ENCODE data around the gene OPHN1.

The OPHN1 gene

GRCh38 chrX:68254738-68255645 is 178.3 kb downstream of the OPHN1 start:
- Histone ChIP-seq H3K79me1 (ENCODE audit: low read length) (no peaks in the 10 kb centered on the region), H3K4me2 (ENCODE audit: low read length) (no peak overlapping the region), H3K9ac (ENCODE audit: low read length) (no peak overlapping the region), H3K79me2 (ENCODE audit: control insufficient read depth, insufficient read depth, low read length, poor library complexity) (no peaks in the 10 kb centered on the region), H3K27ac (ENCODE audit: low read depth, low read length) (no peak overlapping the region), H4K91ac (ENCODE audit: low read depth, low read length) (no peak overlapping the region), H3K18ac (ENCODE audit: low read length) (no peak overlapping the region), H4K12ac (ENCODE audit: low read depth, low read length) (no peak overlapping the region), H3K36me3 (ENCODE audit: control insufficient read depth in 1 of 2, insufficient read depth in 2 of 2, low read length in 2 of 2) (no peaks in the 10 kb centered on the region), H3K23ac (ENCODE audit: low read length) (no peak overlapping the region), H2BK120ac (ENCODE audit: insufficient read depth, low read length, poor library complexity) (no peak overlapping the region), H4K8ac (ENCODE audit: low read depth, low read length) (no peak overlapping the region), H3K4ac (ENCODE audit: low read depth, low read length) (no peak overlapping the region), H2BK5ac (ENCODE audit: low read depth, low read length, poor library complexity) (no peak overlapping the region), H3K14ac (ENCODE audit: low read length) (no peak overlapping the region), H2AK5ac (ENCODE audit: low read length) (no peak overlapping the region), H3K4me3 (ENCODE audit: low read depth, low read length) (no peak overlapping the region), H2AFZ (ENCODE audit: insufficient read depth, low read length, poor library complexity) (no peak overlapping the region), H3K9me3 (ENCODE audit: insufficient read depth, low read depth, low read length) (no peaks in the 10 kb centered on the region), H3K4me1 (ENCODE audit: control insufficient read depth in 1 of 2, insufficient read depth in 2 of 2, low read length in 2 of 2) (no peaks in the 10 kb centered on the region), H3K27me3 (ENCODE audit: insufficient read depth, low read length) (no peaks in the 10 kb centered on the region), H2BK12ac (ENCODE audit: low read length) (no peak overlapping the region)
- DNase-seq: no peak
- WGBS (ENCODE audit: extremely low coverage, insufficient coverage, insufficient read length): no CpG with 5 or more reads among the region's 11 CpGs

GRCh38 chrX:68252664-68253063 is 180.6 kb downstream of the OPHN1 start:
- no peak overlapping the region for H3K4me3 ChIP-seq (ENCODE audit: low read depth, low read length)
- H3K14ac ChIP-seq (ENCODE audit: low read length): no peak overlapping the region

GRCh38 chrX:68249903-68250302 is 183.4 kb downstream of the OPHN1 start:
- H3K4me1 ChIP-seq (ENCODE audit: control insufficient read depth in 1 of 2, insufficient read depth in 2 of 2, low read length in 2 of 2): no peaks in the 10 kb centered on the region
- no peak overlapping the region for H2BK120ac ChIP-seq (ENCODE audit: insufficient read depth, low read length, poor library complexity)
- H2AK5ac ChIP-seq (ENCODE audit: low read length): no peak overlapping the region
- no peak for DNase-seq
- H3K14ac ChIP-seq (ENCODE audit: low read length): no peak overlapping the region
- no peak overlapping the region for H3K4ac ChIP-seq (ENCODE audit: low read depth, low read length)
- no peak overlapping the region for H3K23ac ChIP-seq (ENCODE audit: low read length)
- H2BK5ac ChIP-seq (ENCODE audit: low read depth, low read length, poor library complexity): no peak overlapping the region
- H3K9ac ChIP-seq (ENCODE audit: low read length): no peak overlapping the region
- no peak overlapping the region for H2AFZ ChIP-seq (ENCODE audit: insufficient read depth, low read length, poor library complexity)
- H4K12ac ChIP-seq (ENCODE audit: low read depth, low read length): no peak overlapping the region
- no peak overlapping the region for H2BK12ac ChIP-seq (ENCODE audit: low read length)
- H3K27me3 ChIP-seq (ENCODE audit: insufficient read depth, low read length): no peaks in the 10 kb centered on the region
- no peak overlapping the region for H4K91ac ChIP-seq (ENCODE audit: low read depth, low read length)
- H3K79me2 ChIP-seq (ENCODE audit: control insufficient read depth, insufficient read depth, low read length, poor library complexity): no peaks in the 10 kb centered on the region
- no peaks in the 10 kb centered on the region for H3K36me3 ChIP-seq (ENCODE audit: control insufficient read depth in 1 of 2, insufficient read depth in 2 of 2, low read length in 2 of 2)
- H3K79me1 ChIP-seq (ENCODE audit: low read length): no peaks in the 10 kb centered on the region
- no peak overlapping the region for H3K27ac ChIP-seq (ENCODE audit: low read depth, low read length)
- H3K18ac ChIP-seq (ENCODE audit: low read length): no peak overlapping the region
- no peak overlapping the region for H3K4me3 ChIP-seq (ENCODE audit: low read depth, low read length)
- no CpG with 5 or more reads among the region's 2 CpGs for WGBS (ENCODE audit: extremely low coverage, insufficient coverage, insufficient read length)
- no peaks in the 10 kb centered on the region for H3K9me3 ChIP-seq (ENCODE audit: insufficient read depth, low read depth, low read length)
- no peak overlapping the region for H3K4me2 ChIP-seq (ENCODE audit: low read length)
- no peak overlapping the region for H4K8ac ChIP-seq (ENCODE audit: low read depth, low read length)

More at GRCh38 chrX:68252664-68253063, 180.6 kb downstream of the OPHN1 start:
- Histone ChIP-seq H3K79me2 (ENCODE audit: control insufficient read depth, insufficient read depth, low read length, poor library complexity) (no peaks in the 10 kb centered on the region), H3K9ac (ENCODE audit: low read length) (no peak overlapping the region), H2BK120ac (ENCODE audit: insufficient read depth, low read length, poor library complexity) (no peak overlapping the region), H2AK5ac (ENCODE audit: low read length) (no peak overlapping the region), H4K8ac (ENCODE audit: low read depth, low read length) (no peak overlapping the region), H3K4ac (ENCODE audit: low read depth, low read length) (no peak overlapping the region), H3K27me3 (ENCODE audit: insufficient read depth, low read length) (no peaks in the 10 kb centered on the region), H3K4me1 (ENCODE audit: control insufficient read depth in 1 of 2, insufficient read depth in 2 of 2, low read length in 2 of 2) (no peaks in the 10 kb centered on the region), H3K9me3 (ENCODE audit: insufficient read depth, low read depth, low read length) (no peaks in the 10 kb centered on the region), H3K27ac (ENCODE audit: low read depth, low read length) (no peak overlapping the region), H2BK12ac (ENCODE audit: low read length) (no peak overlapping the region), H3K23ac (ENCODE audit: low read length) (no peak overlapping the region), H4K12ac (ENCODE audit: low read depth, low read length) (no peak overlapping the region), H2AFZ (ENCODE audit: insufficient read depth, low read length, poor library complexity) (no peak overlapping the region), H3K36me3 (ENCODE audit: control insufficient read depth in 1 of 2, insufficient read depth in 2 of 2, low read length in 2 of 2) (no peaks in the 10 kb centered on the region), H3K4me2 (ENCODE audit: low read length) (no peak overlapping the region), H4K91ac (ENCODE audit: low read depth, low read length) (no peak overlapping the region), H3K79me1 (ENCODE audit: low read length) (no peaks in the 10 kb centered on the region), H3K18ac (ENCODE audit: low read length) (no peak overlapping the region), H2BK5ac (ENCODE audit: low read depth, low read length, poor library complexity) (no peak overlapping the region)
- no CpG with 5 or more reads among the region's 2 CpGs for WGBS (ENCODE audit: extremely low coverage, insufficient coverage, insufficient read length)
- DNase-seq: no peak

- H2BK12ac ChIP-seq (ENCODE audit: low read length): no peak overlapping the region
- no peak overlapping the region for H3K4me2 ChIP-seq (ENCODE audit: low read length)
- no peak overlapping the region for H4K91ac ChIP-seq (ENCODE audit: low read depth, low read length)
- no peak overlapping the region for H3K4me3 ChIP-seq (ENCODE audit: low read depth, low read length)
- no peak overlapping the region for H3K9ac ChIP-seq (ENCODE audit: low read length)
- no peaks in the 10 kb centered on the region for H3K4me1 ChIP-seq (ENCODE audit: control insufficient read depth in 1 of 2, insufficient read depth in 2 of 2, low read length in 2 of 2)
- H2AFZ ChIP-seq (ENCODE audit: insufficient read depth, low read length, poor library complexity): no peak overlapping the region
- H2BK5ac ChIP-seq (ENCODE audit: low read depth, low read length, poor library complexity): no peak overlapping the region
- H3K9me3 ChIP-seq (ENCODE audit: insufficient read depth, low read depth, low read length): no peaks in the 10 kb centered on the region
- no peak overlapping the region for H4K12ac ChIP-seq (ENCODE audit: low read depth, low read length)
- WGBS (ENCODE audit: extremely low coverage, insufficient coverage, insufficient read length): no CpG with 5 or more reads among the region's 5 CpGs
- H2AK5ac ChIP-seq (ENCODE audit: low read length): no peak overlapping the region
- H3K27me3 ChIP-seq (ENCODE audit: insufficient read depth, low read length): no peaks in the 10 kb centered on the region
- H3K27ac ChIP-seq (ENCODE audit: low read depth, low read length): no peak overlapping the region
- H3K36me3 ChIP-seq (ENCODE audit: control insufficient read depth in 1 of 2, insufficient read depth in 2 of 2, low read length in 2 of 2): no peaks in the 10 kb centered on the region
- H3K23ac ChIP-seq (ENCODE audit: low read length): no peak overlapping the region
- no peak overlapping the region for H4K8ac ChIP-seq (ENCODE audit: low read depth, low read length)
- H2BK120ac ChIP-seq (ENCODE audit: insufficient read depth, low read length, poor library complexity): no peak overlapping the region
- H3K18ac ChIP-seq (ENCODE audit: low read length): no peak overlapping the region
- no peak overlapping the region for H3K14ac ChIP-seq (ENCODE audit: low read length)
- H3K79me1 ChIP-seq (ENCODE audit: low read length): no peaks in the 10 kb centered on the region
- no peak overlapping the region for H3K4ac ChIP-seq (ENCODE audit: low read depth, low read length)
- DNase-seq: no peak
- no peaks in the 10 kb centered on the region for H3K79me2 ChIP-seq (ENCODE audit: control insufficient read depth, insufficient read depth, low read length, poor library complexity)
Observed at GRCh38 chrX:68249401-68249831, 183.9 kb downstream of the OPHN1 start.

Data from trophoblast cell (in vitro differentiated cells and primary cell).